Measurements from ENCODE around the gene EPB41L4B.
"Not testable (repeated sequence)": the region's sequence is repeated elsewhere in the genome, so short reads cannot be mapped to it uniquely, and the experiment has no call there.

The EPB41L4B gene

GRCh38 chr9:109150925-109151545 is 169.8 kb downstream of the EPB41L4B start:
- DNase-seq: no peak

- no peak for DNase-seq
These were observed 171.1 kb downstream of the EPB41L4B start for GRCh38 chr9:109149722-109150121.

- no peak for DNase-seq
These were observed 171.8 kb downstream of the EPB41L4B start for GRCh38 chr9:109149089-109149488.

DNA sequence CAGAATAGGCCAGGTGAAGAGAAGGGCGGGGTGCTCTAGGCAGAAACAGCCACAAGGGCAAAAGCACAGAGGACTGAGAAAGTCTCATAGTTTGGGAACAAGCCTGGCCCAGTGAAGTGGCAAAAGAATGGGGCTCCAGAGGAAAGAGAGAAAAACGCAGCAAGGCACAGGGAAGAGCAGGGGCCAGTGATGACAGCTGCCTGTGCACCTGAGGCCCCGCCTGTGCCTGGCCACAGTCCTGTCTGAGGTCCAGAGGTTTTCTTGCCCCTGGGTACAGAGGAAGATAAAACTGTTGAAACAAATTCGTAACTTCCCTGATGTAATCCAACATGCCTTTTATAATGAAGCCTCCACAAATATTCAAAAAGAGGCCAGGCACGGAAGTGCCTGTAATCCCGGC is 175.8 kb downstream of the EPB41L4B start:
- DNase-seq: no peak

- no peak for DNase-seq
These were observed 176.8 kb downstream of the EPB41L4B start for GRCh38 chr9:109143881-109144562.

- DNase-seq: no peak
These were observed 179.5 kb downstream of the EPB41L4B start for GRCh38 chr9:109141375-109141774.

DNA sequence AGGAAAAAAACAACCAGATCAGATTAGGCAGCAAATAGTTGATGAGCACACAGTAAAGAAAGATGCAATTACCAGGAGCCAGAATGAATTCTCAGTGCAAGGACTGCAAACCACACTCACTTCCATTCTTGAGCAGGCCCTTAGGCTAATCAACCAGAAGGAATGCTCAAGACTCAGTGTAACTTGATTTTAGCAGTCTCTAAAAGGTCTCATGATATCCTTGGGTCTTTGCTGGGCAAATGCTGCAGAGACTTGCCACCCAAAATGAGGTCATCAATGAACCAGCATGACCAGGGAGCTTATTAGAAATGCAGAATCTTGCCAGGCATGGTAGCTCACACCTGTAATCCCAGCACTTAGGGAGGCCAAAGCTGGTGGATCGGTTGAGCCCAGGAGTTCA is 181.0 kb downstream of the EPB41L4B start:
- DNase-seq: no peak

DNA sequence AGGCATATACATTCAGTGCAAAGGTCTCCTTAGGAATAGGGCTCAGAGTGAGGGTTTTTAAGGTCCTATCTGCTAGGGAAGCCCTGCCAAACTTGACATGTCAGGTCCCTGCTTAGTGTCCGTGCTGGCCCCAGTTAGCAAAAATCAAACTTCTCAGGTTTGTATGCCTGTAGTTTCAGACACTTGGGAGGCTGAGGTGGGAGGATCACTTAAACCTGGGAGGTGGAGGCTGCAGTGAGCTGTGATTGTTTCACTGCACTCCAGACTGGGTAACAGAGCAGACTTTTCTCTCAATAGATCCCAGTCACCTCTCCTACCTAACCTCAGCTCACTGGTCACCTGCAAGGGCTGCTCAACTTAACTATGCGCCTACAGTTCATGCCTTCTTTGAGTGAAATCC is 182.4 kb downstream of the EPB41L4B start:
- no peak for DNase-seq

GRCh38 chr9:109134167-109134578 is 186.7 kb downstream of the EPB41L4B start:
- no peak for DNase-seq

DNA sequence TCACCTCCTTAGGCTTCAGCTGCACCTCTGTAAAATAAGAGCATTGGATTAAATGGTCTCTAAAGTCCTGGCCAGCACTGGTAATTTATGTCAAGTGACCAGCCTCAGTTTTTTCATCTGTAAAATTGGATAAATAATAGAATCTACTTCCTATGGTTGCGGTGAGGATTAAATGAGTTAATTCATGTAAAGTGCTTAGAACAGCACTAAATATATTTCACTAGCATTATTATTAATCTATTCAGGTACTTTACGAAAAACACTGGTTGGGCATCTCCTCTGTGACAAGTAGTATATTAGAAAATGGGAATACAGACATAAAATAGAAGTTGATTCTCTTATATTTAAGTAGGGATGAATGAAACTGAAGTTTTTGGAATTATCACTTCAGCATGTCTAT is 187.3 kb downstream of the EPB41L4B start:
- DNase-seq: no peak

DNA sequence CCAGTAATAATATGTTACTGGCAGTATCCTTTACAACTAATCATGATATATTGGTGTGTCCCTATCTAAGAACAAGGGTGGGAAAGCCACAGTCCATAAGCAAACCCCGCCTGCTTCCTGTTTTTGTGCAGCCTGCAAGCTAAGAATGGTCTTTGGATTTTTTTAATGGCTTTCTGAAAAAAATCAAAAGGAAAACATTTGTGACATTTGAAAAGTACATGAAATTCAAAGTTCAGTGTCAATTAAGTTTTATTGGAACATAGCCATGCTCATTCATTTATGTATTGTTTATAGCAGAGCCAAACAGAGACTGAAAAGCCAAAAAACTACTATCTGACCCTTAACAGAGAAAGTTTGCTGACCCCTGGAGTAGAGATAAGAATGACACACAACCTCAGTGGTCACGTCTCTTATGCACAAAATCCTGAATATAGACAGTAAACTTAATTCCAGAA is 188.3 kb downstream of the EPB41L4B start:
- DNase-seq: no peak

GRCh38 chr9:109129470-109130197 is 191.2 kb downstream of the EPB41L4B start:
- no peak for DNase-seq

GRCh38 chr9:109126671-109127070 is 194.2 kb downstream of the EPB41L4B start:
- DNase-seq: not testable (repeated sequence)

DNA sequence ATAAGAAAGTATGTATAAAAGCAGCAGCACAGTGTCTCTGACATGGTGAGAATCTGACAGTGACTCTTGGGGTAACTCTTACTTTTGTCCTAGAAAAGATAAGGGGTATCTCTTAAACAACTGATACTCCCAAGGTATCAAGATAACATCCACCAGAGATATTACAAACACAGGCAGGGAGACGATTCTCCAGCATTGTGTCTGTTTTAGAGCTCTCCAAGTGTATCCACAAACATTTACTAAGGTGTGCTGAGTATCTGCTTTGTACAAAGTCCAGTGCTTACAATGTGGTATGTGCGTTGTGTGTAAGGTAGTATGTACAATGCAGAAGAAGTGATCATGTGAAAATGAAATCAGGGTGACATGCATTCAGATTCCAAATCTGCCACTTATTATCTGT is 196.7 kb downstream of the EPB41L4B start:
- DNase-seq: no peak

DNA sequence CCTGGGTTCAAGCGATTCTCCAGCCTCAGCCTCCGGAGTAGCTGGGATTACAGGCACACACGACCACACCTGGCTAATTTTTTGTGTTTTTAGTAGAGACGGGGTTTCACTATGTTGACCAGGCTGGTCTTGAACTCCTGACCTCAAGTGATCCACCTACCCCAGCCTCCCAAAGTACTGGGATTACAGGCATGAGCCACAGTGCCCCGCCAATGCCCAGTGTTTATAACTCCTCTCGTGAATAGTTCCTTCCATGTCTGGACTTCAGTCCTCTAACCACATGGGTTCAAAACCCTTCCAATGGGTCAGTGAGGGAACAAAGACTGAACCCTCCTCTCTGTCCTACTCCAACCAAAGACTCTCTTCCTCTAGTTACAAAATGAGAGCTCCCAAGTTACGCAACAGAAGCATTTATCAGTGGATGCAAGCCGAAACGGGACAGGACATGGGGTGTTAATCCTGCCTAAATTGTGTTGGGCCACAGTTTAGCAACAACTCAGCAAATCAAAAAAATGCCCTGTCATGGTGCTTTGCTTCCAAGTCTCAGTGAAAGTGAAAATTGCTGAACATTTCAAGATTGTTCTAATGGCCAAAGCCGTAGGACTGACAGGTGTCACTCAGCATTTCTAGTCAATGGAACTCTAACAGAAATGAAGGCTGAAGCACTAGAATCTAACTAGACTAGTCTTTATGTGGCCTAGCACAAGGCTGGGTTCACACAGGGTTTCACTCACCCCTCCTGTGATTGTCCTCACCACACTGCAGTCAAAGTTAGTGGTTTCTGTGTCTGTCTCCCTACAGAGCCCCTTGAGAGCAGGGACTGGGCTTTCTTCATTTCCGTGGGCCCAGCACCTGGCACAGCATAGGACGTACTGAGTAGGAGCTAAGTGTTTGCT is 197.9 kb downstream of the EPB41L4B start:
- DNase-seq: no peak

All from midbrain (tissue), 1 donor.